HG02571 (cell line): ENCODE measurements around the gene OR51T1.
"Not testable (repeated sequence)": the region's sequence is repeated elsewhere in the genome, so short reads cannot be mapped to it uniquely, and the experiment has no call there.

ENCODE experiments used
- ATAC-seq: cut with Tn5 transposase; IDR thresholded peaks from one replicate; pipeline ENCODE4 v1.9.1; 2021; ENCODE audit warnings: mild to moderate bottlenecking, moderate library complexity; ENCODE audit not compliant: unreplicated experiment

Gene OR51T1, protein sequence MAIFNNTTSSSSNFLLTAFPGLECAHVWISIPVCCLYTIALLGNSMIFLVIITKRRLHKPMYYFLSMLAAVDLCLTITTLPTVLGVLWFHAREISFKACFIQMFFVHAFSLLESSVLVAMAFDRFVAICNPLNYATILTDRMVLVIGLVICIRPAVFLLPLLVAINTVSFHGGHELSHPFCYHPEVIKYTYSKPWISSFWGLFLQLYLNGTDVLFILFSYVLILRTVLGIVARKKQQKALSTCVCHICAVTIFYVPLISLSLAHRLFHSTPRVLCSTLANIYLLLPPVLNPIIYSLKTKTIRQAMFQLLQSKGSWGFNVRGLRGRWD

DNA sequence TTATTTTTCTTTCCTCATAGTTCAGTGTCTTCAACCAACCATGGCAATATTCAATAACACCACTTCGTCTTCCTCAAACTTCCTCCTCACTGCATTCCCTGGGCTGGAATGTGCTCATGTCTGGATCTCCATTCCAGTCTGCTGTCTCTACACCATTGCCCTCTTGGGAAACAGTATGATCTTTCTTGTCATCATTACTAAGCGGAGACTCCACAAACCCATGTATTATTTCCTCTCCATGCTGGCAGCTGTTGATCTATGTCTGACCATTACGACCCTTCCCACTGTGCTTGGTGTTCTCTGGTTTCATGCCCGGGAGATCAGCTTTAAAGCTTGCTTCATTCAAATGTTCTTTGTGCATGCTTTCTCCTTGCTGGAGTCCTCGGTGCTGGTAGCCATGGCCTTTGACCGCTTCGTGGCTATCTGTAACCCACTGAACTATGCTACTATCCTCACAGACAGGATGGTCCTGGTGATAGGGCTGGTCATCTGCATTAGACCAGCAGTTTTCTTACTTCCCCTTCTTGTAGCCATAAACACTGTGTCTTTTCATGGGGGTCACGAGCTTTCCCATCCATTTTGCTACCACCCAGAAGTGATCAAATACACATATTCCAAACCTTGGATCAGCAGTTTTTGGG, at the start of gene OR51T1:
Gene OR51T1, plus strand, starts transcription at position 41 of the 641 bp plus-strand sequence. Its CDS starts 0 bp downstream, at position 41.
- ATAC-seq = no peak

DNA sequence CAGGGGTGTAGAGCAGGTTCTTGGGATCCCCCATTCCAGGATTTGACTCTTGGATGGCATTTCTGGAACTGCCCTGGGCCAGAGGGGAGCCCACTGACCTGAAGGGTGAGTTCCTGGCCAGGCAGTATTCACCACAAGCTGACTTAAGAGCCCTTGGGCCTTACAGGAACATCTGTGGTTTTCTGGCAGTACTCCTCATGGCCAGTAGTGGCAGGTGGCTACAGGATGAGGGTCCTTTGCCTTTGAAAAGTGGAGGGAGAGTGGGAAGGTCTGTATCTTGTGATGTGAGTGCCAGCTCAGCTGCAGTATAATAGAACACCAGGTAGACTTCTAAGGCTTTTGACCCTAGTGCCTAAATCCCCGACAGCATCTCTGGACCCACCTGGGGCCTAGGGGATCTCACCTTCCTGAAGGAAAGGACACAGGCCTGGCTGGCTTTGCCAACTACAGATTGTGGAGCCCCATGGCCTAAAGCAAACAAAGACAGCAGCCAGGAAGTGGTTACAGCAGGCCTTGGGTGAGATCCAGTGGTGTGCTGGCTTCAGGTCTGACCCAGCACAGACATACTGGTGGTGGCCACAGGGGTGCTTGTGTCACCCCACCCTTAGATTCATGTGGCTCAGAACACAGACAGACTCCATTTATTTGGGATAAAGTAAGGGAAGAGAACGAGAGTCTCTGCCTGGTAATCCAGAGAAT, 41.7 kb upstream of the OR51T1 start:
- no peak for ATAC-seq

DNA sequence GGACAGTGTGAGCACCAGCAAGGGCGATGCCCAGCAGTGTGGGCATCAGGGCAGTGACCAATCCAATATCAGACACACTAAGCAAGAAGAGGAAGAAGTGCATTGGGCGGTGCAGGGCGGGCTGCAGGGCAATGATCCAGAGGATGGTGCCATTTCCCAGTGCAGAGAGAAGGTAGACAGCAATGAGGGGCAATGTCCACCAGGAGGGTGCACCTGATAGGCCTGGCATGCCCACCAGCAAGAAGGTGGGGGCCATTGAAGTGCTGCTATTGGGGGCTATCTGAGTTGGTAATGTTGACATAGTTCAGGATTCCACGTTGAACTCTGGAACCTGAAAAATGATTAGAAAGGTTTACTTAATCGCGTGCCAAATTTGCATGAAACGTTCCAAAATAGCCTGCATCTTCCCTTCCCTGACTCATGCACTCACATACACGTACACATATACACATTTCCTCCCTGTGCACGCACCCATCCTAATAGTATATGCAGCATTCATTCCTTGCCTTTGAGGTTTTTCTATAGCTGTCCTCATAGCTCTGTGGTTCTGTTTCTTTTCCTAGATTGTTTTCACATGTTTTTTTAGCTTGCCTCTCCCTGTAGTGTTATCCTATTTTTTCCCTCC, 32.7 kb upstream of the OR51T1 start, which contains the start of gene OR51S1:
Gene OR51S1, minus strand, starts transcription at position 301 of the 625 bp plus-strand sequence. Its CDS starts 0 bp downstream, at position 301.
- no peak for ATAC-seq

DNA sequence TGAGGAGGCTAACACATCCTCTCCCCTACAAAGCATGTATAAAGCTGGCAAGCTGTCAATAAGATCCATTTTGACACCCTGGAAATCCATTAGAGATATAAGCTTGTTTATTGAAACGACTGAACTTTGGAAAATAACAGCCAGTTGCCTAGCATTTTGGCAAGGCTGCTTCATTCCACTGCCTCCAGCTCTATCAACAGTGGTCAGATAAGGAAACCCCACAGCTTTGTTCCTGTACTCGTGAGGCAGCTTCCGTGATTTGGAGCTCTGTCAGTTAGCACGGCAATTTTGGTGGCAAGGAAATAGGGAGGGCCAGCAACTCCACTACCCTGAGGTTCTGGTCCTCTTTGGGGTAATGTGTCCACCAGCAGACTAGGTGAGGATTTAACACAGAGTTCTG, 30.7 kb upstream of the OR51T1 start:
- no peak for ATAC-seq

DNA sequence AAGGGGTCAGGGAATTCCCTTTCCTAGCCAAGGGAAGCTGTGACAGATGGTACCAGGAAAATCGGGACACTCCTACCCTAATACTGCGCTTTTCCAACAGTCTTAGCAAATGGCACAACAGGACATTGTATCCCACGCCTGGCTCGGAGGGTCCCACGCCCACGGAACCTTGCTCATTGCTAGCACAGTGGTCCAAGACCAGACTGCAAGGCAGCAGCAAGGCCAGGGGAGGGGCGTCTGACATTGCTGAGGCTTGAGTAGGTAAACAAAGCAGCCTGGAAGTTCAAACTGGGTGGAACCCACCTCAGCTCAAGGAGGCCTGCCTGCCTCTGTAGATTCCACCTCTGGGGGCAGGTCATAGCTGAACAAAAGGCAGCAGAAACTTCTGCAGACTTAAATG, 27.4 kb upstream of the OR51T1 start:
- ATAC-seq = not testable (repeated sequence)

DNA sequence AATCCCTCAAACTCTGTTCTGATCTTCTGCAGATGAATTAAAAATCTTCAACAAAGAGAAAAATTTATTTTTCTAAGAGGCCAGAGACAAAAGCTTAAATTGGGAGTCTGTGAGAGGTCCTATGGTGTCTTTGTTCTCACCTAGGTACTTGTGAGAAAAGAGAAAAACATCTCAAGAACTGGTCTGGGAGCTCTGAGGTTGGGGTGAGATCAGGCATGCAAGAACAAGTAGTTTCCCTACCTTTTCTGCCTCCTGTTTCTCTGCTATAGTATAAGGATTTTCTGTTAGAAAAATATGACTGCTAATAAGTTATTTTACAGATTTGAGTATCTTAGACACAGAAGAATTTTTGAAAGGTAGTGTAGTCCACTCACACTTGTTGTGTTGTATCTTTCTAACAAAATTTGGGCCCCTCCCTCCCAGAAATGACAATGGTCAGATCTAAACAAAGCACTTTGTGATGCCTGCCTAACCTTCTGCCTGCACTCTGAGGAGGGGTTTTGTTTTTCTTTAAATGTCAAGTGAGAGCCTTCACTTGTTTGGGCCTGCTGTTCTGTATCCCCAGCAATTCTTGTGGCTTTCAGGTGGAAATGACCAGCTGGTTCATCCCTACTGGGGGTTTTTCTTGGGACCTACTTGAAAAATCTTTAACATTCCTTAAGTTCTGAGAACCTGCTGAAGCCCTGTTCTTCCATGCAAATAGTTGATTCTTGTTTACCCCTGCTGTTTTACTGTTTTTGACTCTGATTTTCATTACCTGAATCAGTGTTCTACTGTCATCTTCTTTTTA, 19.1 kb upstream of the OR51T1 start:
- no peak for ATAC-seq

DNA sequence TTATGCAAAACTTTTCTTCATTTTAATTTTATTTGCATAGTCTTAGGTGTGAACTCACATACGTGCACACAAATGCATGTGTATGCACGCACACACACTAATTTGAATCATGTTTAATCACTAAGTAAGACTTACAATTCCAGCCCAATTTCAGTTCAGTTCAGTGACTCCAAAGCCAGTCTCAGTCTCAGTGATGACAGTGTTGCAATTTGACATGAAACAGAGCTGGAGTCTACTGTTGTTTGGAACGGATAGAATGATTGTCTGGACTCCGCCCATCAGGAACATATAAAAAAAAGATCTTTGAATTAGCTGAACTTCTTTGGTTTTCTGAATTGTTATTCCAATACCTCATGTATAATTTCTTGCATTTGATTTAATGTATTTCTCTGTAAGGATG, 17.8 kb upstream of the OR51T1 start:
- ATAC-seq = no peak

DNA sequence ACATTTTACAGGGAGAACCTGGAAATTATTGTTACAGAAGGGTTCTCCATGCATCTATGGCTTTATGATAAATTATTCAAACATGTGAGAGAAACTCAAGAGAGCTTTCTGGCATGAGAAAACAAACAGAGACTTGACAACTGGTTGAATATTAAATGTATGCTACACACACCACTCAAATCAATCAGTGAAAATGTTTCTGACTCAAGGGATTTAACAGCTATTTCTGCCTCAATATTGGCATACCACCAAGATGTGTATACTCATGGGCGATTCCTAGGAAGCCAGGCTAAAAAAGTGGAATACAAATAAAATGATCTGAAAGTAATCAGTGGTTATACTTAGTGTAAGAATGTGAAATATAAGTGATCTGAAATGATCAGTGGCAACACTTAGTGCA, 15.8 kb upstream of the OR51T1 start:
- no peak for ATAC-seq

DNA sequence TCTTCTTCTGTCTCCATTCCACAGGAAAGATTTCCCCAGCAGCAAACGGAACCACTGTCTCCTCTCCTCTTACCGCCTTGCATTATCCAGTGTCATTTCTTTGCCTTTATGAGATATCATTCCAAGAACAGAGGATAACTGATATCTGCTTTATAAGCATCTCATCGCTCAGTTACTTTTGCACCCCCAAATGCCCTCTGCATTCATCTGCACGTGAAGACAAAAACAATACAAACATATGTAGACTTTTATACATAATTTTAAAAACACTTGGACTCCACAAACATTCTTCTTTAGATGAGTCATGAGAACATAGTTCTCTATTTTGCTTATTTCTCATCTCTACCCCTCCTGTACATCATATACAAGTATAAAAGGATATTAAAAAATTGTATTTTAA, 512 bp upstream of the OR51T1 start:
- ATAC-seq = no peak

DNA sequence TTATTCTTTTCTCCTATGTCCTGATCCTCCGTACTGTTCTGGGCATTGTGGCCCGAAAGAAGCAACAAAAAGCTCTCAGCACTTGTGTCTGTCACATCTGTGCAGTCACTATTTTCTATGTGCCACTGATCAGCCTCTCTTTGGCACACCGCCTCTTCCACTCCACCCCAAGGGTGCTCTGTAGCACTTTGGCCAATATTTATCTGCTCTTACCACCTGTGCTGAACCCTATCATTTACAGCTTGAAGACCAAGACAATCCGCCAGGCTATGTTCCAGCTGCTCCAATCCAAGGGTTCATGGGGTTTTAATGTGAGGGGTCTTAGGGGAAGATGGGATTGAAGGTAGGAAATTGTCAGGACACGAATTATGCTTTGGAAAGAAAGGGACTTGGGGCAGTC, 843 bp downstream of the OR51T1 start:
- no peak for ATAC-seq

DNA sequence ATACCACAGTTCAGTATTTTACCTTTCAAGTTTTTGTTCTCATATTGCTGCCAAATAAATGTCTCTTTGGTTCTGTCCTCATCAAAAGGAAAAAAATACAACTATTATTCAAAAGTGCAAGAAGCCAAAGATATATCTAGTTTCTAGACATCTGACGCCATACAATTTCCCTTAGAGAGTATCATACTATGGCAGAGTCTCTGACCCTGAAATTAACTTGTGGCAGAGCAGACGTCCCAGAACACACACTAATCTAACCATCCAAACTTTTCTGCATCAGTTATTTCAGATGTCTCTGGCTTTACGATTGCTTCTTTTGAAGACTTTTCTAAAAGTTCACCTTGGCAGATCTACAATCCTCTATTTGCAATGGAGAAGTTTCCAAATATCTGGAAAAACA, 2.7 kb downstream of the OR51T1 start:
- no peak for ATAC-seq

DNA sequence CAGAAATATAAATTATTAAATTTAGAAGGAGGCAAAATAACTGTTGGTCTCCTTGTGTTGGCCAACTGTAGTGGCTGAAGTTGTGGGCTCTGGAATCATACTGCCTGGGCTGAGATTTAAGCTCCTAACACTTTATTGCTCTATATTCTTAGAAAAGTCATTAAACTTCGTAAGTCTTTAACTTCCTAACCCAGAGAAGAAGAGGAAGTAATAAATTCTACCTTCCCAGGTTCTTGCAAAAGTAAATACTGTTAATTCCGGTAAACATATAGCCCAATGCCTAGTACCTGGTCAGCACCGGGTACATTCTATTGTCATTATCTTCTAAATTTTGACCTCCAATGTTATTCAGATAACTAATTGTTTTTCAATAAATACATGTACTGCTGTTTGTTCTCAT, 4.5 kb downstream of the OR51T1 start:
- ATAC-seq = no peak

DNA sequence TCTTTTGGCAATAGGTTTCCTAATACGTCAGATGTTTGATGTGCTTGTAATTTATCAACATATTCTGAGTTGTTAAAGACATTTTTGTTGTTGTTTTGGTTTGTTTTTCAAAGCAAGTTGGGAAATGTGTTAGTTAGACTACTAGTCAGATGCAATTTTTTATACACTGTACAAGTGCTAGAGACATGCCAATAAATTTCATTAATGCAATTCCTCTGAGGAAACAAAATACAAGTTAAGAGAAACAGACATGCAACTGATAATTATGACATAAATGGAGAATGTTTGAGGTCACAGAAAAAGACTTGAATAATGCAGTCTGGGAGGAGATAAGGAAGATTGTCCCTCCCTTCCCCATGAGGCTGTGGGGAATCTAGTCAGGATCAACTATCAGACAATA, 5.9 kb downstream of the OR51T1 start:
- no peak for ATAC-seq

DNA sequence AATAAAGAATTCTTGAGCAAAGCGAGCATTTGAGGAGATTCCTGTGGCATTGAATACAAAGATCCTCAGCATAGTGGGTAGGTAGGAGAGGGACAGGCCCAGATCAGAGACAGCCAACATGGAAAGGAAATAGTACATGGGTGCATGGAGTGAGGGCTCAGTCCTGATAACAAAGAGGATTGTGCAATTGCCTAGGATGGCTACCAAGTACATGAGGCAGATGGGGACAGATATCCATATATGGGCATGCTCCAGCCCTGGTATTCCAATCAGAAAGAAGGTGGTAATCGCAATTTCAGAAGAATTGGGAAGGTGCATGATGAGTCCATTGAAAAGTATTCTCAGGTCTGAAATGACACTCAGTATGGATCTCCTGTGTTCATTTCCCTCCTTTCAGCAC, 8.6 kb downstream of the OR51T1 start:
- no peak for ATAC-seq

DNA sequence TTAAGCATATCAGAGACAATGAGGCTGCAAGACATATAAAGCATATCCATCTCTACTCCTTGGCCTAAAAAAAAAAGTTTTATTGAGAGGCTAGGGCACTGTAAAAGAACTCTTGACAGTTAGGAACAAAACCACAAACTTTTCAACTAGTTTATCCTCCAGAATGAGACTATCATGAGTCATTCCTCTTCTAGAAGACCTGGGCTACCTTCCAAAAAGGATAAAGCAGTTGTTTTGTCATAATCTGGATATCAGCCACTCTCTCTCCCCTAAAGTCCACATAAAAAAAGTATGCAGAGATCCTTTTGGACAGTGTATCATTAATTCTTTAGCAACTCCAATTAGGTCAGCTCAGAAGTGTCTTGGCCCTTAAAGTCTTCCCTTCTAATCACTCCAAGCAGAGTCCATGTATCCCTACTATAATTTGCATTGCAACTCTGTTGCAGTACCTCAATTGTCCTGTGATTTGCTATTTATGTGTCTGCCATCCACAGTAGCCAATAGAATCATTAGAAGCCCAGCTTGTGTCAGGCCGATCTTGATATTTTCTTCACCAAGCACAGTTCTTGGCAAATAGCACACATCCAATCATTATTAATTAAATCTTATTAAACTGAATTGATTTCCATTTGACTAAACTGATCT, 10.4 kb downstream of the OR51T1 start:
- ATAC-seq = no peak

DNA sequence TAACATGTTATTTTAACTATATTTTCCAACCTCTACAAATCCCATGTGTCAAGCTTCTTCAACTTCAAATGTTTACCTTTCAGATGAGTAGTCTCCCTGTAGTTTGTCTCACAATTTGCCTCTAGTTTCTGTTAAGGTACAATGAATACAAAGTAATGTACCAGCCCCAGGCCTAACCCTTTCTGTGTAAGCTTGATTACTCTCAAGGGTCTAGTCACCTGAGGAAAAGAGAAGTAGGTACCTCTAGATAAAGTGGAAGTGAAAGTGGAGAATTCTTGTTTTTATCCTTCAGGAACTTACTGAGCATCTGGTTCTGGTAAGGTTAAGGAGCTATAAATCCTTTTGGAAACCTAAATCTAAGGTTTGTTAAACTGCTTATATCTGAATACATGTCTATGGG, 21.8 kb downstream of the OR51T1 start, which contains the start of gene OR51A7:
Gene OR51A7, plus strand, starts transcription at position 300 of the 400 bp plus-strand sequence. CDS start 3,587 bp downstream, outside the sequence.
- ATAC-seq = no peak

DNA sequence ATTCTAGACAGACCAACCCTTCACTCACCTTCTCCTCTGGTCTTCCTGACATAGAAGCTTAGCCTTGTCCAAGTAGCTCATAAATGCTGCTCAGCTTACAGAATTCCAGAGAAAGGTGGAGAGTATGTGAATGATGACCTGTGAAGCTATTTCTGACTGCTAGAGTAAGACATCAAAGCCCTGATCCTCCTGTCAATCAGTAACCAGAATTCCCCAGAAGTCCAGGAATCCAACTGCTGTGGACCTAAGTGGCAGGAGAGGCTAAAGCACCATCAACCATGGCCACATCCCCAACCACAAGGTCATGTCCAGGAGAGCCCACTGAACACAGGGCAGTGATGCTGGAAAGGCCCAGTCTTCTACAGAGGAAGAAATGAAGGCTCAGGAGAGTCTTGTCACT, 34.9 kb downstream of the OR51T1 start:
- no peak for ATAC-seq

DNA sequence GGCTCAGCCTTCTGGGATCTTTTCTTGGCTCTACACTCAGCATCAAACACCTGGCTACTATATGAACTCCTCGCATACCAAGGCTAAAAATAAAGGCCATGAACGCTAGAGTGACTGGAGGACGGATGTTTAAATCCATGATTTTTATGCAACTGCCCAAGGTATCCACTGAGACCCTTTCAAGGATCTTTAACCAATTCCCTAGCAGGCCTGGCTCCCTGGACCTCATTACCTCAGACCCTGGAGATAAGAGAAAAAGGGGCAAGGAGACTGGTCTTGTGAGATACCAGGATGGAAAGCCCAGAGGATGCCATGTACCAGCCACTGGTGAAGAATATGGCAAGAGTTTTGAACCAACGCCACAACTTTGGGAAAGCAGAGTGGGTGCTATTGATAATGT, 37.5 kb downstream of the OR51T1 start, which contains the start of gene OR51G2:
Gene OR51G2, minus strand, starts transcription at position 101 of the 400 bp plus-strand sequence. CDS start 3,687 bp downstream, outside the sequence.
- no peak for ATAC-seq

DNA sequence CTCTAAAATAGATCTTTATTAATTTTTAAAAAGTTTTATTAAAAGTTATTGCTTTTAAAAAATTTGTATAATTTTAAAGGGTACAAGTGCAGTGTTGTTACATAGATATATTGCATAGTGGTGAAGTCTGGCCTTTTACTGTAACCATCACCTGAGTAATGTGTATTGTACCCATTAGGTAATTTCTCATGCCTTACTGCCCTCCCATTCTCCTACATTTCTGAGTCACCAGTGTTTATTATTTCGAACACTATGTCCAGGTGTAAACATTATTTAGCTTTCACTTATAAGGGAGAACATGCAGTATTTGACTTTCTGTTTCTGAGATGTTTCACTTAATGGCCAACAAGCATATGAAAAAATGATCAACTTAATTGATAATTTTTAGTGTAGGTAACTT, 40.1 kb downstream of the OR51T1 start:
- ATAC-seq = no peak

DNA sequence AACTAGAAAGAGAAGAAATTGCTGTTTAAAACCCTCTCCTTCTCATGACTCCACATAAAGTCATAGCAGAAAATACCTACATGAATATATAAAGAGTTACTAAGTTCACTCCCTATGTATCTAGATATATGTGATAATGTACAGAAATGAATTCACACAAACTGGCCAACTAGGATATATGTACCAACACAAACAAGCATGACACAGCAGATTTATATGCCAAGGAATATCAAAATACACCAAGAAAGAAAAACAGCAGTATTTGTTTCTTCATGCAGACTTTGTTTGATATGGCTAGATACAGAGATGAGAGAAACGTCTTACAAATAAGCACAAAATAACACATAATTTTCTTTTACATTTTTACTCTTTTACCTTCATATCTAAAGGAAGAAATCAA, 40.6 kb downstream of the OR51T1 start:
- no peak for ATAC-seq
